H1 (cell line): ENCODE data around the gene ZNF613.

Source experiments
- BACH1 ChIP-seq: IDR thresholded peaks from 2 replicates; pipeline ENCODE4 v1.6.1; 2012; ENCODE audit warnings: low read length, improper control_type of control experiment
- CTCF ChIP-seq, 3 experiments: IDR thresholded peaks; 1 replicate in 2 of 3; 2 replicates in 1 of 3; pipeline versions ENCODE4 v1.5.1 to v1.6.1; 2011; ENCODE audit warnings: low read length in 3 of 3, mild to moderate bottlenecking in 3 of 3, inconsistent platforms in 2 of 3, low read depth in 1 of 3, moderate library complexity in 1 of 3; ENCODE audit not compliant: insufficient read depth in 1 of 3; ENCODE audit errors: control extremely low read depth in 1 of 3
- EZH2 ChIP-seq: fragments of 200-600 bp; sonication (generic); IDR thresholded peaks from 2 replicates; pipeline ENCODE4 v1.7.1; 2012; ENCODE audit warnings: low read depth, mild to moderate bottlenecking, moderate library complexity, low read length, inconsistent platforms; ENCODE audit not compliant: severe bottlenecking
- NANOG ChIP-seq: IDR thresholded peaks from 2 replicates; pipeline ENCODE4 v1.6.1; 2011; ENCODE audit warnings: low read length, low read depth, mild to moderate bottlenecking, inconsistent platforms; ENCODE audit not compliant: insufficient read depth, poor library complexity, severe bottlenecking
- POLR2A ChIP-seq, 2 experiments: IDR thresholded peaks; 1 replicate in 1 of 2; 2 replicates in 1 of 2; pipeline ENCODE4 v1.6.1; 2011; ENCODE audit warnings: low read depth in 2 of 2, low read length in 2 of 2, mild to moderate bottlenecking in 2 of 2; ENCODE audit errors: control extremely low read depth in 1 of 2
- RFX5 ChIP-seq: IDR thresholded peaks from 2 replicates; pipeline ENCODE4 v1.6.1; 2011; ENCODE audit warnings: low read depth, low read length, improper control_type of control experiment, borderline replicate concordance
- SAP30 ChIP-seq: fragments of 300-600 bp; sonication (generic); IDR thresholded peaks from 2 replicates; pipeline ENCODE4 v1.7.1; 2012; ENCODE audit warnings: low read length, moderate library complexity, mild to moderate bottlenecking, inconsistent platforms; ENCODE audit not compliant: insufficient read depth, insufficient replicate concordance
- SIX5 ChIP-seq: IDR thresholded peaks from 2 replicates; pipeline ENCODE4 v1.6.1; 2011; ENCODE audit warnings: mild to moderate bottlenecking, low read depth, low read length
- SP1 ChIP-seq: IDR thresholded peaks from 2 replicates; pipeline ENCODE4 v1.6.1; 2011; ENCODE audit warnings: low read depth, low read length
- USF2 ChIP-seq: IDR thresholded peaks from 2 replicates; pipeline ENCODE4 v1.6.1; 2011; ENCODE audit warnings: low read length, improper control_type of control experiment

DNA sequence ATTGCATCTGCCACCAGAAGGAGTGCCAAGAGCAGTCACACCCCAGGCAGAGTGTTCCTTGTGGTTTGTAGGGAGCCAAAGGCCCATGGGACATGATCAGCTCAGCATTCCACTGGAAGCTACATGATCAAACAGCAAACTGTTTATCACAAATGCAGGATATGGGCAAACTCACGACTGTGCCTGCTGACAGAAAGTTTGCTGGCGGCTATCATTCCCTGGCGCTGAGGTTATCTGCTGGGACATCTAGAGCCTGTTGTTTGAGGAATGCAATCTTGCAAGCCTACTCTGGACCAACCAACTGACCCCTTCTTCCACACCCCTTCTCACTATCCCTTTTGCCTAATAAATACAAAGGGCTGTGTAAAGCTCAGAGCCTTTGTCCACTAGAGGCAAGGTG, 7.7 kb upstream of the ZNF613 start:
- TF ChIP-seq CTCF (IDR thresholded peaks at IDR 0.05; ENCODE audit: control extremely low read depth in 1 of 3, insufficient read depth in 1 of 3, low read depth in 1 of 3, low read length in 3 of 3) (no peak), USF2 (no peak), EZH2 (no peak), SP1 (no peak), NANOG (no peak), POLR2A (IDR thresholded peaks at IDR 0.05; ENCODE audit: control extremely low read depth in 1 of 2, low read depth in 2 of 2, low read length in 2 of 2) (no peak), BACH1 (no peak), SIX5 (no peak), SAP30 (no peak), RFX5 (no peak)
